ENCODE measurements around the gene SHMT2. TPM values are rescaled to one million over a fixed set of nuclear protein-coding genes. Genes with fewer than 3 reads are reported as not detected.

SHMT2 gene
- total and polyA plus RNA-seq, 2 of the 4 experiments (the other 2 are of a cell fraction) = 266 to 364 TPM

DNA sequence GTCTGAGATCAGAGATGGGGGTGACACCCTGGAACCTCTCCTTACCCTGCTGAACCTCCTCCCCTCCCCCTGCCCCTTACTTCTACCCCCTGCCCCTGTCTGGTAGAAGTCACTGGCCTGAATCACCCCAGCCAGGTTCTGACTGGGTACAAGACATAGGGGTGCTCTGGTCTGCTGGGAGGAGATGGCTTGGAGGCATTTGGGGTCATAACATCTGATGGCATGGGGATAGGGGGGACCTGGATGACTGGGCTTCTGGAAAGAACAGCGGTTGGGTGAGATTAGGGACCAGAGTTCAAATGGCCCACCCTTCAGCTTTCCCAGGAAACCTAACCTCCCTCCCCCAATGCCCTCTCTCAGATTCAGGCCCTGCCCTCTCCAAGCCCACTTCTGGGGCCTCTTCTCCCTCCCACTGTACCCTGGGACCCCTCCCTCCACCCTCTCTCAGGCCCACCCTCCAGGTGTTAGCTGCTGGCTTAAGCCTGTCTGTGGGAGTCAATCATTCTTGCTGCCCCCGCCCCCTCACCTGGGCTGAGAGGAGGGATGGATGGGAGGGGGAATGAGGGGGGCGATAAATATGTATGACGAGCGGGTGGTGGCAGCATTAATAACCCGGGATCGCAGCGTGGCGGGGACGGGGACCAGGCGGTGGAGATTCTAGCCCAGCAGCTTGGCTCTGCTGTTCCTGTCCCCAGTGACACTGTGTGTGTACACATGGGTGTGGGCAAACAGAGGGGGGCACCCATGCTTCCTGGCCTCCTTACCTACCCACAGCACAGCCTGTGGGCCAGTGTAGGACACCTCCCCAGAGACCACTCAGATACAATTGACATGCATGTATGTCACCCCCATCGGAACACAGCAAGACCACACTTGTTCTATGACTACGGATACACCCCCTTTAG is 7.0 kb upstream of the SHMT2 start:
- dilution Hi-C loops (cut with HindIII; ENCODE audit: low sequenced_read_pairs, unreplicated experiment) (no loop called here), in situ Hi-C loops (cut with MboI; ENCODE audit: low sequenced_read_pairs) (no loop called here), intact Hi-C loops (cut with micrococcal nuclease) (no loop called here)
- POLR2A ChIA-PET (ENCODE audit: unreplicated experiment) = no interaction called here
- Histone ChIP-seq H3K23ac (ENCODE audit: low read depth, low read length) (no peak overlapping the region), H4K91ac (ENCODE audit: insufficient read depth, low read depth, low read length) (no peak overlapping the region), H3K4me3 (ENCODE audit: insufficient read depth, low read depth, low read length) (no peak overlapping the region), H2BK120ac (ENCODE audit: low read depth, low read length) (no peak overlapping the region), H3K9me1 (ENCODE audit: insufficient read depth, low read length) (0 out of 2 replicates have a peak, but pooled peaks cover under 1% of the 10 kb centered on the region), H3K14ac (replicated peaks; ENCODE audit: low read depth, low read length) (no peak overlapping the region), H3K27ac (ENCODE audit: insufficient read depth, low read length) (no peak overlapping the region), H3K56ac (ENCODE audit: extremely low read depth, insufficient read depth, low read length) (no peak overlapping the region), H2BK15ac (ENCODE audit: low read depth, low read length) (no peak overlapping the region), H3K27me3 (ENCODE audit: control insufficient read depth, insufficient read depth, low read length) (peaks cover 55% of the 10 kb centered on the region), H2AK5ac (ENCODE audit: low read depth, low read length) (no peak overlapping the region), H3K9ac (ENCODE audit: low read depth, low read length) (no peak overlapping the region), H2AK9ac (replicated peaks; ENCODE audit: low read depth, low read length, poor library complexity) (no peak overlapping the region), H4K5ac (ENCODE audit: low read depth, low read length) (no peak overlapping the region), H4K20me1 (ENCODE audit: insufficient read depth, low read length) (peaks cover 14% of the 10 kb centered on the region), H3K9me3 (ENCODE audit: control insufficient read depth, insufficient read depth, low read length) (no peaks in the 10 kb centered on the region), H2BK5ac (ENCODE audit: low read depth, low read length, poor library complexity, severe bottlenecking) (no peak overlapping the region), H3K4me2 (ENCODE audit: low read depth, low read length) (no peak overlapping the region), H3K4me1 (ENCODE audit: control insufficient read depth, insufficient read depth, low read length) (peaks cover 4% of the 10 kb centered on the region; the same call in 1 of the 2 replicates), H3K79me1 (ENCODE audit: low read depth in 1 of 2, low read length in 2 of 2) (peaks cover 0 to 2% of the 10 kb centered on the region in 2 experiments; a peak in 1 of 4 replicates), H2AFZ (replicated peaks; ENCODE audit: low read length, poor library complexity) (no peak overlapping the region), H3K4ac (ENCODE audit: low read depth, low read length) (no peak overlapping the region), H3K18ac (ENCODE audit: low read depth, low read length) (no peak overlapping the region), H3K36me3 (ENCODE audit: control insufficient read depth, insufficient read depth, low read length) (no peaks in the 10 kb centered on the region), H2BK20ac (ENCODE audit: low read depth, low read length) (no peak overlapping the region), H4K8ac (ENCODE audit: low read depth in 2 of 2, low read length in 2 of 2) (no peak overlapping the region)
- DNase-seq (no peak), ATAC-seq (ENCODE audit: low read depth) (no peak)
- WGBS, 2 experiments (ENCODE audit: extremely low coverage in 2 of 2, insufficient read length in 1 of 2) = 74% methylated on average over 5 of the region's 13 CpGs; no CpG with 5 or more reads in 1 of the 2 experiments
- no TSS peak for BruUV-seq (replicated peaks)
- CTCF ChIA-PET = no interaction called here
- TF ChIP-seq ELK1 (IDR thresholded peaks at IDR 0.05; ENCODE audit: borderline replicate concordance, low read depth, low read length) (no peak), RCOR1 (IDR thresholded peaks at IDR 0.05; ENCODE audit: insufficient replicate concordance, low read length) (no peak), POLR2A (IDR thresholded peaks at IDR 0.05; ENCODE audit: low read depth, low read length) (no peak), BHLHE40 (IDR thresholded peaks at IDR 0.05; ENCODE audit: low read depth, low read length) (no peak), MAZ (IDR thresholded peaks at IDR 0.05; ENCODE audit: borderline replicate concordance, low read depth, low read length) (no peak), MXI1 (IDR thresholded peaks at IDR 0.05; ENCODE audit: borderline replicate concordance, low read depth, low read length) (no peak), RFX5 (IDR thresholded peaks at IDR 0.05; ENCODE audit: low read depth, low read length) (no peak), NFE2L2 (IDR thresholded peaks at IDR 0.05; ENCODE audit: low read depth, low read length) (no peak), CEBPB (IDR thresholded peaks at IDR 0.05; ENCODE audit: low read depth, low read length) (no peak), MAFK (IDR thresholded peaks at IDR 0.05; ENCODE audit: low read depth, low read length) (no peak), FOS (IDR thresholded peaks at IDR 0.05; ENCODE audit: low read depth, low read length) (no peak), CTCF (conservative IDR thresholded peaks at IDR 0.05; ENCODE audit: low read depth, low read length) (no peak), CHD1 (IDR thresholded peaks at IDR 0.05; ENCODE audit: low read depth, low read length) (no peak), RAD21 (IDR thresholded peaks at IDR 0.05; ENCODE audit: low read length) (no peak)
- TF ChIP-seq, protein P1, sequence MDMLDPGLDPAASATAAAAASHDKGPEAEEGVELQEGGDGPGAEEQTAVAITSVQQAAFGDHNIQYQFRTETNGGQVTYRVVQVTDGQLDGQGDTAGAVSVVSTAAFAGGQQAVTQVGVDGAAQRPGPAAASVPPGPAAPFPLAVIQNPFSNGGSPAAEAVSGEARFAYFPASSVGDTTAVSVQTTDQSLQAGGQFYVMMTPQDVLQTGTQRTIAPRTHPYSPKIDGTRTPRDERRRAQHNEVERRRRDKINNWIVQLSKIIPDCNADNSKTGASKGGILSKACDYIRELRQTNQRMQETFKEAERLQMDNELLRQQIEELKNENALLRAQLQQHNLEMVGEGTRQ (IDR thresholded peaks at IDR 0.05; ENCODE audit: low read depth, low read length) = no peak

Measured in IMR-90 (cell line).